Non-pigmented ciliary epithelial cell (primary cell): ENCODE measurements around the gene NECTIN2.

Source experiments
- DNase-seq: peaks from one replicate; pipeline ENCODE4 v3.0.0-alpha.2; 2010; ENCODE audit warnings: low read depth

NECTIN2 gene

DNA sequence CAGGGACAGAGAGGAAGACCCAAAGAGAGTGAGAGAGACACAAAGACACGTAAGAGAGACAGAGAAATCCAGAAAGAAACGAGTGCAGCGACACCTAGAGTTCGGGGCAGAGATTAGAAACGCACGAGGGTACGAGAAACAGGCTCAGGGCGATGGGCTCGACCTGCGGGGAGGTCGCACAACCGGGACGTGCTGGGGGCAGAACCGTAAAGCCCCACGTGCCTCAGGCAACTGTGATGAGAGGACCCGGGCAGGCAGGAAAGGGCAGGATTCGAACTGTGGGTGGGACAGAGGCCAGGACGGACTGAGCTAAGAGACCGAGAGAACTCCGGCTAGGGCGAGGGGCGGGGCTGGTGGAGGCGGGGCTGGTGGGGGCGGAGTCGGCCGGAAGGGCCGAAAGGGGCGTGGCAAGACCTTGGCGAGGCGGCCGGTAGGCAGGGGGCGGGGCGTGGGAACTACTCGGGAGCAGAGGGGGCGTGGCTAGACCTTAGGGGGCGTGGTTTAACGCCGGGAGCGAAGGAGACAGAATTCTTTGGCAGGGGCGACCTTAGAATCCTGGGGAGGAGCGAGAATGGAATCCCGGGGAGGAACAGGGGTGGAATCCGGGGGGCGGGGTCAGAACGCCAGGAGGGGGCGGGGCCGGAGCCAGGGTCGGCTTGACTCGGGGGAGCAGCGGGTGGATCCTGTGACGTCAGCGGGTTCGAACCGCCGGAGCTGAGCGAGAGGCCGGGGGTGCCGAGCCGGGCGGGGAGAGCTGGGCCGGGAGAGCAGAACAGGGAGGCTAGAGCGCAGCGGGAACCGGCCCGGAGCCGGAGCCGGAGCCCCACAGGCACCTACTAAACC lies at the start of gene NECTIN2:
NECTIN2 (plus strand) TSS at position 686 of the 843 bp plus-strand sequence. CDS start 229 bp downstream, outside the sequence.
- peak; percentile 91 for DNase-seq

DNA sequence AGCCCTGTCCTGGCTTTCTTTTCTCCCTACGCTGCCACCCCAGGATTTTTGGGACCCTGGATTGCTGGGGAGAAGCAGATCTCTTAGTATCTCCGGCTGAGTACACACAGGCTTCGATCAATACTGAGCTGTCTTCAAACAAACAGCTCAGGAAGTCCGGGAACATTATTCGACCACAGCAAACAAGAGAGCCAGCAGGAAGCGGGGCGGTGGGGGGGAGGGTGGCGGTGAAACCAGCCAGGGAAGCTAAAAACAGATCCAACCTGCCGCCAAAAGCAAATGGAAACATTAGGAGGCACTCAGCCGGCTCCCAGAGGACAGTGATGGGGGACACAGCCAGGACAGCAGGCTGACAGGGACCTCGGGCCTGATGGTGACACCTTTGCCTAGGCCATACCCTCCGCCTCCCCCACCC lies 49.4 kb upstream of the NECTIN2 start:
- DNase-seq: no peak

DNA sequence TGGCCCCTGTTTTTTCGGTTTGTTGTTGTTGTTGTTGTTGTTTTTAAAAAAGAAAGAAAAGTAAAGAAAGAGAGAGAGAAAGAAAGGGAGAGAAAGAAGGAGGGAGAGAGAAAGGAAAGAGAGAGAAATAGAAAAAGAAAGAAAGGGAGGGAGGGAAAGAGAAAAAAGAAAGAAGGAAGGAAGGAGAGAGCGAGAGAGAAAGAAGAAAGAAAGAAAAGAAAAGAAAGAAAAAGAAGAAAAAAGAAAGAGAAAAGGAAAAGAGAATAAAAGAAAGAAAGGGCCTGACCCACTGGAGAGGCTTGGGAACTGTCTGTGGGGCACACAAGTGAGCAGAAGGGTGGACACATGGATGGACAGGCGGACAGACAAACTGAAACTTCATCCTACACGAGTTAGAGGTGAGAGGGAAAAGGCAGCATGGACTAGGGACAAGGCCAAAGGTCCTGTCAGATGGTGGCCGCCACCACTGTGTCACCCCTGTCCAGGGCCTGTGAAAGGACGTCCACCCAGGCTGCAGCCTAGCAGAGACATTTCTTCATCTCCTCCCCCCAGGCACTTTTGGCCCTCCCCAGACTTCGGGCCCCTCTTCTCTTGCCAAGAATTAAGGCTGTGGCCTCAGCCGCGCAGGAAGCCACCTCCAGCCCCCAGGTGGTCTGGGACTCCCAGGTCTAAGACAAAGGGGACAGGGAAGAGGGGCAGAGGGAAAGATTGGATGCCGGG lies 46.3 kb upstream of the NECTIN2 start:
- no peak for DNase-seq

DNA sequence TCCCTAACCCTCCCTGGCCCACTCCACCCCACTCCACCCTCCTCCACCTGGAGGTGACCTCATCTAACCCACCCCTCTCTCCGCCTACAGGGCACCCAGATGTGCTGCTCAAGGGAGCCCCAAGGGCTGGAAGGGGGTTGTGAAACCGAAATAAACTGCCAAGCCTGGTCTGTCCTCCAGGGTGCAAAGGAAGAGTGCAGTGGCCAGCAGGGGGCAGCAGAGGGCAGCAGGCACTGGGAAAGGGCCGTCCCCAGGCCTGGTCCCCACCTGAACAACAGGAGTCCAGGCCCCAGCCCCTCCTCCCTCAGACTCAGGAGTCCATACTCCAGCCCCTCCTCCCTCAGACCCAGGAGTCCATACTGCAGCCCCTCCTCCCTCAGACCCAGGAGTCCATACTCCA lies 45.6 kb upstream of the NECTIN2 start:
- no peak for DNase-seq

DNA sequence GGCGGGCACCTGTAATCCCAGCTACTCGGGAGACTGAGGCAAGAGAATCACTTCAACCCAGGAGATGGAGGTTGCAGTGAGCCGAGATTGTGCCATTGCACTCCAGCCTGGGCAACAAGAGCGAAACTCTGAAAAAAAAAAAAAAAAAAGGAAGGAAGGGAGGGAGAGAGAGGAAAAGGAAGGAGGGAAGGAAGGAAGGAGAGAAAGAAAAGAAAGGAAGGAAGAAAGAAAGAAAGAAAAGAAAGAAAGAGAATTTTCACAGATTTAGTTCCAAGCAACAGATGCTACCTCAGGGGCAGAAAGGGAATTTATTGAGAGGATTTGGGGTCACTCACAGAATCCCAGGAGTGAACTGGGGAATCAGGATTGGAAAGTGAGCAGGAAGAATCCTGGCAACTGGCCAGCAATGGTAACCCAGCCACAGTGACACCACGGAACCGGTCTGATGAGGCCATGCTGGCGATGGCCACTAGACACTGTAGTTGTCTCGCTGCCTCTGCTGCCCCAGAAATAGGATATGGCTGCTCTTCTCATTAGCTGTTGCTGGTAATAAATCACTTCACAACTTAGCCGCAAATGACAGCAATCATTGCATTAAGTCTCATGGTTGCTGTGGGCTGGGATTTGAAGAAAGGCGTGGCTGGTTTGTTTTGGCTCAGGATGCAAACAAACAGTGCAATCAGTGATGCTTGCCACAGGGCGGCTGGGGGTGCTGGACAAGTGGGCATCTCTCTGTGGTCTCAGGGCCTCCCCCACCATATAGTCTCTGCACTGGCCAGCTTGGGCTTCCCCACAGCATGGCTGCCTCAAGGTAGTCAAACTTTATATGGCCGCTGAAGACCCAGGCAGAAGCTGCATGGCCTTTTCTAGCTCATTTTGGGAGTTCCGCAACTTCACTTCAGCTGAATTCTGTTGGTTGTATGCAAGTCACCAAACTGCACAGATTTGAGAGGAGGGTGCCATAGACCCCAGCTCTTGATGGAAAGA lies 42.4 kb upstream of the NECTIN2 start:
- DNase-seq: no peak

DNA sequence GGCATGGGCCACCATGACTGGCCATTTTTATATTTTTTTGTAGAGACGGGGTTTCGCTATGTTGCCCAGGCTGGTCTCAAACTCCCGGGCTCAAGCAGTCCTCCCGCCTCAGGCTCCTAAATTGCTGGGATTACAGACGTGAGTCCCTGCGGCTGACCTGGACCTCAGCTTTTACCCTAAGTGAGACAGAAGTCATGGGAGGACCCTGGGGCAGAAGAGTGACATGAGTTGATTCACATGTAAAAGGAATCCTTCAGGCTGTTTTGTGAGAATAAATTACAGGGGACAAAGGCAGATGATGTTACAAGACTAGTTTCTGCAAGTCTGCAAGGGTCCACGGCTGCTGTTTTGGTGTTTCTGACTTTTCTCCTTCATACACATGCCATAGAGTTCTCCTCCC lies 39.8 kb upstream of the NECTIN2 start:
- DNase-seq: no peak

DNA sequence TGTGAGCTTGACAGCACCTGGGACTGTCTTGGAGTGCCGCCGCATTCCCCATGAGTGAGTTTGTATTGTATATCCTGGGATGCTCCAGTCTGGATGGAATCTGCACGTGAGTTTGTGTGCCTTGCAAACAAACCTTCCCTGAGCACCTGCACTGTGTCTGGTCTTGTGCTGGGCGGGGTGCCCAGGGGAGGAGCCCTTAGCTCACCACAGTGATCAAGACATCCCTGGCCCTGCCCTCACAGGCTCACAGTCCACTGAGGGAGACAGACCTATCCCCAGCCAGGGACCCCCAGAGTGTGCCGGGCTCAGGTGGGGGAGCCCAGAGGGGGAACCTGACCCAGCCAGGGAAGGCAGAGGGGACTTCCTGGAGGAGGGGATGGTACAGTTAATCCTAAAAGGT lies 38.9 kb upstream of the NECTIN2 start:
- no peak for DNase-seq

DNA sequence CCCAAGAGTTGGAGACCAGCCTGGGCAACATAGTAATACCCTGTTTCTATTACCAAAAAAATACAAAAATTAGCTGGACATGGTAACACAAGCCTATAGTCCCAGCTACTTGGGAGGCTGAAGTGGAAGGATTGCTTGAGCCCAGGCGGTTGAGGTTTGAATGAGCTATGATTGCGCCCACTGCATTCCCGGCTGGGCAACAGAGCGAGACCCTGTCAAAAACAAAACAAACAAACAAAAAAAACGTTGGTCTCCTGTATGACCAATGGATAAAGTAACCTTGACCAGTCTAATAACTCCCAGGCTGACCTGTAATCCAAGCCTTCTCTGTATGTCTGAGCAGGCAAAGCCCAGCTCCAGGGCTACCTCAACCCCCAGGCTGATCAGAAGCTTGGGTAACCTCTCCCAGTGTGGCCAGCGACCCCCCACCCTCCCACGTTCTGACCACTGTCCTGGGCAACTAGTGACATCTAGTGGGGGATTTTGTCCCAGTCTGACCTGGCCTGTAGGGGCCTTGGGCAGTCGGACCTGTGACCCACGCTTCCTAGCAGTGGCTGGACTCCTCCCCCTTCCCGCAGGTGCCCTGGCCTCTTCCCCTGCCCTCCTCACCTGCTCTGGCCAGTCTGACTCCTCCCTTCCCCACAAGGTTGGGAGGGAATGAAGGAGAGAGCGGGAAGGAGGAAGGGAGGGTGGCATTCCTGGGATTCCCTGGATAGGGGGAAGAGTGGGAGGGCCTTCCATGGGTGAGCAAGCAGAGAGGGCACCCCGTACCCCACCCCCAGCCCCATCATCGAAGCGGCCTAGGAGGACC lies 38.2 kb upstream of the NECTIN2 start:
- DNase-seq: no peak

DNA sequence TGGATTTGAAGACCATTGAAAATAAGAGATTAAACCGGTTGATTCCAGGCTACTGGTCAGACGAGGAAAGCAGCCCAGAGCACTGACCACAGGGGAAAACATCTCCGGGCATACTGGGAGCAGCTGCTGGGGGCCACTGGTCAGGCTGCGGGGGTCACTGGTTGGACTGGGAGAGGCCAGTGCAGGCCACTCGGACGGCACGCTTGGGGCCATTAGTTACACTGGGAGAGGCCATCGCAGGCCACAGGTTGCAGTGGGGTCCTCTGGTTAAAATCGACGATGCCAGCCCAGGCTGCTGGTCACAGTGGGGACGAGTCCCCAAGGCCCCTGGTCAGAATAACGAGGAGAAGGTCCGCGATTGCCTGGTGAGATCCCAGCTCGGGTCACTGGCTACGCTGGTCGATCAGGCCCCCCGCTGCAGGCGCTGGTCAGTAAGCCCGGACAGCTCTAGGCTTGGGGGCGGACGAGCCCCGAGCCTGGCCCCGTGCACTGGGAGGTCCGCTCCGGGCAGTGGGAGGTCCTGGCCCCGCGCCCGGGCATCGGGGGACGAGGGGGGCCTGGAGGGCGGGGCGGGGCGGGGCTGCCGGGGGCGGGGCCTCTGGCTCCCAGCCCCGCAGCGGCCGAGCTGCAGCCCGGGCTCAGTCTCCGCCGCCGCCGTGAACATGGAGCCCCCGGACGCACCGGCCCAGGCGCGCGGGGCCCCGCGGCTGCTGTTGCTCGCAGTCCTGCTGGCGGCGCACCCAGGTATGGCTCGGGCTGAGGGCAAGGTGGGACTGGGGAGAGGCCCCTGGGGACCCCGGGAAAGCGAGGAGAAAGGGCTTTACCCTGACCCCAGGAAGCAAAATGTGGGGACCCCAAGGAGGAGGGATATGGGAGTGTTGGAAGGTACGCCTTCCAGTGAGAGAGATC lies 37.4 kb upstream of the NECTIN2 start, which contains the start of gene BCAM:
BCAM (plus strand) TSS at position 641 of the 909 bp plus-strand sequence; CDS start at position 663, 22 bp downstream.
- DNase-seq: no peak

DNA sequence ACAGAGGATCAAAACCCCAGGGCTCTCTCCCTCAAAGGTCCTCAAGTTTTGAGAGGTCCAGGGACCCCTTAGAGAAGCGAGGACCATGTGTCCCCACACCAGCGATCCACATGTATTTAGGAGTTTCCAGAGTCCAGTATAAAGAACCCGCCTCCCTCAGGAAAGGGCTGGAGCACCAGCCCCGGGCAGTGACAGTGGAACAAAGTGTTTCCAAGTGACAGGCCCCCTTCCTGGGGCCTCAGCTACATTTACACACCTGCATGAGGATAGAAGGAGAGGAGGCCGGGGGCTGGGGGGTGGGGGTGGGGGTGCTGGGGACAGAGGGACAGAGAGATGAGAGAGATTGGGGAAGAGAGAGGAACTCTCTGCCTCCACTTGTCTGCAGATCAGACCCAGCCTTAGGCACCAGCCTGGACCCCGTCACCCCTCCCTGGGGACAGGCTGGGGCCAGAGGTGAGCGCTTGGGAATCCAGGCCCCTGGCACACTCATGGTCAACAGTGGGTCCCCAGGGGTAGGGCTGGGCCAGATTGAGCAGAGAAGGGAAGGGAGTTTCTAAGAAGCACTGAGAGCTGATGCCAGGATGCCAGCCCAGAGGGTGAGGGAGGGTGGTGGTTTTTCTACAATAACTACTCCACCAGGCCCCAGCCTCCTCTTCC lies 36.4 kb upstream of the NECTIN2 start:
- no peak for DNase-seq

DNA sequence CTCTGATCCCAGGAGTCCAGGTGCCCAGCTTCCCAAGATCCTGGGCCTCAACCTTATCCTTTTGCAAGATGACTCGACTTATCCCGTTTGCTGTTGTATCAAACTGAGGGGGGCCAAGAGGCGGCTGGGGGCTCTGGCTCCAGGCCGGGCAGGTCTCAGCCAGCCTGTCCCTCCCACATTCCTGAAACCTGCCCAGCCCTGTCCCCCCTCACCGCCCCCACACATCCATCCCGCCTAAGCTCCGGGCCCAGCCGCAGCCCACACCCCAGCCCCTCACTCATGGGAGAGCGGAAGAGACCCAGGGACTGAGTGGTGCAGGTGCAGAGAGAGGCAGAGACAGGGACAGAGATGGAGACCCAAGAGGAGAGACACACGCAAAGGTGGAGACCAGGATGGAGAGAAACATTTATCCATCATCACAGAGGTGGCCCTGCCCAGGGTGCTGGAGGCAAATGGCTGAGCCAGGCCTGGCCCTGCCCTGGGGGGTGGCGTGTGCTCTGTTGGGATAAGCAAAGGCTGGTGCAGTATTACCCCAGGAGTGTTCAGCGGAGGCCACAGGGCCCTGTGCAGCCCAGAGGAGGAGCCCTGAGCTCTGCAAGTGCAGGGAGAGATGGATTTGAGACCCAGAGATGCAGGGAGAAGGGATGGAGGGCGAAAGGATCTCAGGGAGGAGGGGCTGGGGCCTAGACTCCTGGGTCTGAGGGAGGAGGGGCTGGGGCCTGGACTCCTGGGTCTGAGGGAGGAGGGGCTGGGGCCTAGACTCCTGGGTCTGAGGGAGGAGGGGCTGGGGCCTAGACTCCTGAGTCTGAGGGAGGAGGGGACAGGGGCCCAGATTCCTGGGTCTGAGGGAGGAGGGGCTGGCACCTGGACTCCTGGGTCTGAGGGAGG lies 35.6 kb upstream of the NECTIN2 start:
- DNase-seq: no peak

DNA sequence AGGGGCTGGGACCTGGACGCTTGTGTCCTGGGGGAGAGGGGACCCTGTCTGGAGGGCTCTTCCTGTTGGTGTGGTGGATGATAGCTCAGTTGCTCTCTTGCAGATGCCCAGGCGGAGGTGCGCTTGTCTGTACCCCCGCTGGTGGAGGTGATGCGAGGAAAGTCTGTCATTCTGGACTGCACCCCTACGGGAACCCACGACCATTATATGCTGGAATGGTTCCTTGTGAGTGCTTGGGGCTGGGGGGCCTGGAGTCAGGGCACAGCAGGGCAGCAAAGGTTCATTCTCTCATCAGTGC lies 35.0 kb upstream of the NECTIN2 start:
- no peak for DNase-seq

DNA sequence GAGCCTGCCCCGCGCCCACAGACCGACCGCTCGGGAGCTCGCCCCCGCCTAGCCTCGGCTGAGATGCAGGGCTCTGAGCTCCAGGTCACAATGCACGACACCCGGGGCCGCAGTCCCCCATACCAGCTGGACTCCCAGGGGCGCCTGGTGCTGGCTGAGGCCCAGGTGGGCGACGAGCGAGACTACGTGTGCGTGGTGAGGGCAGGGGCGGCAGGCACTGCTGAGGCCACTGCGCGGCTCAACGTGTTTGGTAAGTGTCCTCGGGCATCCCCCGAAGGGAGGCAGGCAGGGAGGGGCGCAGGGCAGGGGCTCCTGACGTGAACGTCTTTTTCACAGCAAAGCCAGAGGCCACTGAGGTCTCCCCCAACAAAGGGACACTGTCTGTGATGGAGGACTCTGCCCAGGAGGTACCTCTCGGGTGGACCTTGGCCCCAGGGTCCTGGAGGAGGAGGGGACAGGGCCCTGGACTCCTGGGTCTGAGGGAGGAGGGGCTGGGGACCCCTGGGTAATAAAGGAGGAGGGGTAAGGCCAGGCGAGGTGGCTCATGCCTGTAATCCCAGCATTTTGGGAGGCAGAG lies 33.9 kb upstream of the NECTIN2 start:
- DNase-seq: no peak

DNA sequence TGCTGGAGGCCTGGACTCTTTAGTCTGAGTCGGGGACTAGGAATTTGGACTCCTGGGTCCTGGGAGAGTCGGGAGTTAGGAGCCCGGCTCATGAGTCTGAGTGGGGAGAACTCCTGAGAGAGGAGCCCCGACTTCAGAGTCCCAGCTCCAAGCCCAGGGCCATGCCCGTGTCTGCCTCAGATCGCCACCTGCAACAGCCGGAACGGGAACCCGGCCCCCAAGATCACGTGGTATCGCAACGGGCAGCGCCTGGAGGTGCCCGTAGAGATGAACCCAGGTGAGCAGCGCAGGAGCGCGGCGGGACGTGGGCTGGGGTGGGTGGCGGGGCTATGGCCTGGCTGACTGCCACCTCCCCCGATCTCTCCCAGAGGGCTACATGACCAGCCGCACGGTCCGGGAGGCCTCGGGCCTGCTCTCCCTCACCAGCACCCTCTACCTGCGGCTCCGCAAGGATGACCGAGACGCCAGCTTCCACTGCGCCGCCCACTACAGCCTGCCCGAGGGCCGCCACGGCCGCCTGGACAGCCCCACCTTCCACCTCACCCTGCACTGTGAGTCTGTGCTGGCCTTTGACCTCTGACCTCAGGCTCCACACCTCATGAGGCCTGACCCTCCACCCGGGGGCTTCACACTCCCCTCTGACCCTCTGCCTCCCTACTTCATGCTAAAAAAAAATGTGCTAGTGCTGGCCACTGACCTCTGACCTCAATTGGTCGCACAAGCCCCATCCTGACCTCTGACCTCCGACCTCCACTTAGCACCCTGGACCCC lies 32.8 kb upstream of the NECTIN2 start:
- no peak for DNase-seq

DNA sequence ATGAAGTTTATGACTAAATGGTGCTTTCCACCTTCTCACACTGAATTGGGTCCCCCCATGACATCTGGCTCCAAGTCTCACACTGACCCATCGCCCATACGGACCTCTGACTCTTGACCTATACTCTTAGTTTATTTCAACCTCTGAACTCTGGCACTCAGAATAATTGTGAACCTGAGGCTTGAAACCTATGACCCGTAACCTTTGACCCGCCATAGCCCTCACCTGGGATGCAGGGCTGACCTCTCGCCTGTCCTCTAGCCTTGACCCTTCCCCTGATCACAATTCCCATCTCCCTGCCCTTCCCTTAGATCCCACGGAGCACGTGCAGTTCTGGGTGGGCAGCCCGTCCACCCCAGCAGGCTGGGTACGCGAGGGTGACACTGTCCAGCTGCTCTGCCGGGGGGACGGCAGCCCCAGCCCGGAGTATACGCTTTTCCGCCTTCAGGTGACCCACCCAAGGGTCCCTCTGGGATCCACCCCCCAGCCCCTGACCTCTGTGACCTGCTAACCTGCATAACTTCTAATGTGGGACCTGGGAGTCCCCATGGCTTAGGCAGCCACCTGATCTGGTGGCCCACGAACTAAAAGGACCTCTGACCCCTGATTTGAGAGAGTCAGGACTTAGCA lies 32.1 kb upstream of the NECTIN2 start:
- DNase-seq: no peak

DNA sequence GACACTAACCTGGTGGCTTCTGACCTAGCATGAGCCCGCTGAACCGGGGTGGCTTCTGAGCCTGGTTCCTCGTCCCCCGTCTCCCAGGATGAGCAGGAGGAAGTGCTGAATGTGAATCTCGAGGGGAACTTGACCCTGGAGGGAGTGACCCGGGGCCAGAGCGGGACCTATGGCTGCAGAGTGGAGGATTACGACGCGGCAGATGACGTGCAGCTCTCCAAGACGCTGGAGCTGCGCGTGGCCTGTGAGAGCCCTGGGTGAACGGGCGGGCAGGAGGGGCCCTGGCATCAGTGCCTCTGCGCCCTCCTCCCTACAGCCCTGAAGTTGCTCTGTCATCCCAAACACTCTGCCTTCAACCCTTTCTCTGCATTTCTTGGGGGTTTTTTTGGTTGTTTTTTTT lies 31.6 kb upstream of the NECTIN2 start:
- no peak for DNase-seq

DNA sequence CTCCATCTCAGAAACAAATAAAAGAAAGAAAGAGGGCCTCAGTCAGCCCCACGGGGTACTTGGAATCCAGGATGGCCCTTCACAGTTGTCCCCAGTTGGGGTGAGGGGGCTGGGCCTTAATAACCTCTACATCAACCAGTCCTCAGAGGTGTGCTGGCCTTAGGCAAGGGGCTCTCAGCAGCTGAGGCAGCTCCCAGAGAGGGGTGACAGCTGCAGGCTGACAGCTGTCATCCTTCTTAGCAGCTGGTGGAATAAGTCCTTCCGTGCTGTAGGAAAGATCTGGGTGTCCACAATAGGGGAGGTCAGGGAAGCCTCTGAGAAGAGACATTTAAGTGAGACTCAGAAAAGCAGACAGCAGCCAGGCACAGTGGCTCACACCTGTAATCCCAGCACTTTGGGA lies 29.8 kb upstream of the NECTIN2 start:
- no peak for DNase-seq
